Measurements from ENCODE around the gene MZB1. TPM values are rescaled to one million over a fixed set of nuclear protein-coding genes. Genes with fewer than 3 reads are reported as not detected.

The MZB1 gene
- total and polyA plus RNA-seq, 9 donors: 0.22 to 0.95 (median 0.44) TPM

DNA sequence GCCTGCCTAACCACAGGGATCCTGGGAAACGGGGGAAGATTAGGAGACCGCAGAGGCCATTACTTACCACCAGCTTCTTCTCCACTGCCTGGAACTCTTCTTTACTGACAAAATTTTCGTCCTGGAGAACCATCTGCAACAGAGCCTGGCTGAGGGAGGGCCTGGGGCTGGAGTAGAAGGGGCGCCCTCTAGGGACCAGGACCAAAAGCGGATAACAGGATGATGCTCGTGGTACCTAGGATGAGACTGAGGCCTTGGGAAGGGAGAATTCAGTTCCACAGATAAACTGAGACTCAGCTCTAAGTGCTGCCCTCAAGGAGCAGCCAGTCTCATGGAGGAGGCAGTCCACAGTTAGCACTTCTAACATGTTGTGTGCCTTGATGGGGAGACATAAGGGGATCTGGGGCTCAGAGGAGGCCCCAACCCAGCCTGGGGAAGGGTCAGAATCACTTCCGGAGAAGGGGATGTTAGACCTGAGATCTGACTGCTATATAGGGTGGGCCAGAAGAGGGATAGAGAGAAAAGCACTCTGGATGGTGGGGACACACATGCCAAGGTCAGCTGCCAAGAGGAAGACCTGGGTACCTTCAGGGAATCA lies 12.9 kb upstream of the MZB1 start:
- no peak for DNase-seq
- 48% methylated on average over 5 of the region's 7 CpGs for WGBS (ENCODE audit: insufficient coverage)
- H3K27ac ChIP-seq (ENCODE audit: low read length): peak overlapping the region; percentile 97
- no peaks in the 10 kb centered on the region for H3K27me3 ChIP-seq (ENCODE audit: control insufficient read depth, insufficient read depth, low read length)
- H3K4me1 ChIP-seq (ENCODE audit: control insufficient read depth, insufficient read depth, low read length): peaks cover 14% of the 10 kb centered on the region
- H3K36me3 ChIP-seq (ENCODE audit: control insufficient read depth, insufficient read depth, low read length): peaks cover 7% of the 10 kb centered on the region
- H3K9me3 ChIP-seq (replicated peaks; ENCODE audit: control insufficient read depth, low read depth, low read length): no peaks in the 10 kb centered on the region
- H3K4me3 ChIP-seq (ENCODE audit: low read length): no peak overlapping the region

GRCh38 chr5:139401546-139401945 lies 11.8 kb upstream of the MZB1 start:
- Histone ChIP-seq H3K36me3 (ENCODE audit: control insufficient read depth, insufficient read depth, low read length) (peaks cover 7% of the 10 kb centered on the region), H3K4me1 (ENCODE audit: control insufficient read depth, insufficient read depth, low read length) (peaks cover 22% of the 10 kb centered on the region), H3K9me3 (replicated peaks; ENCODE audit: control insufficient read depth, low read depth, low read length) (no peaks in the 10 kb centered on the region), H3K4me3 (ENCODE audit: low read length) (no peak overlapping the region), H3K27ac (ENCODE audit: low read length) (no peak overlapping the region), H3K27me3 (ENCODE audit: control insufficient read depth, insufficient read depth, low read length) (no peaks in the 10 kb centered on the region)
- no peak for DNase-seq
- WGBS (ENCODE audit: insufficient coverage): 88% methylated on average over 5 of the region's 10 CpGs

GRCh38 chr5:139399501-139400121 lies 9.9 kb upstream of the MZB1 start:
- no peak for DNase-seq
- 89% methylated on average over 3 of the region's 6 CpGs for WGBS (ENCODE audit: insufficient coverage)
- H3K4me1 ChIP-seq (ENCODE audit: control insufficient read depth, insufficient read depth, low read length): peaks cover 39% of the 10 kb centered on the region
- peaks cover 12% of the 10 kb centered on the region for H3K27me3 ChIP-seq (ENCODE audit: control insufficient read depth, insufficient read depth, low read length)
- no peak overlapping the region for H3K27ac ChIP-seq (ENCODE audit: low read length)
- no peaks in the 10 kb centered on the region for H3K9me3 ChIP-seq (replicated peaks; ENCODE audit: control insufficient read depth, low read depth, low read length)
- H3K36me3 ChIP-seq (ENCODE audit: control insufficient read depth, insufficient read depth, low read length): peaks cover 7% of the 10 kb centered on the region
- H3K4me3 ChIP-seq (ENCODE audit: low read length): no peak overlapping the region

DNA sequence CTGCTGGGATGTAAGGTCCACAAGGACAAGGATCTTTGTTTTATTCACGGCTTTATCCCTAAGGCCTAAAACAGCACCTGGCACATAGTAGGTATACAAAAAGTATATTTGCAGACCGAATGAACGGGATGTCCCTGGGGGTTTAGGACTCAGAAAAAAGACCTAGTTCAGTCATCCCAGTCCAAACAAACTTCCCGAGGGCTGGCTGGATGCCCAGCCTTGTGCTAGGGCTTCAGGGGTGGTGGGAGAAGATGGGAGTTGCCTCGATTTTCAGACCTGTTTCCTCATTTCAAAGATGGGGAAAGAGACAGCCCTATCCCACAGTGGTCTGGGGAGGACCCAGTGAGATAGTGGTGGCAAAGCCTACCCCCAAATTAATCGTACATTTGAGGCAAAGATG lies 8.2 kb upstream of the MZB1 start:
- H3K9me3 ChIP-seq (replicated peaks; ENCODE audit: control insufficient read depth, low read depth, low read length): no peaks in the 10 kb centered on the region
- no CpG with 5 or more reads among the region's 6 CpGs for WGBS (ENCODE audit: insufficient coverage)
- peaks cover 43% of the 10 kb centered on the region for H3K4me1 ChIP-seq (ENCODE audit: control insufficient read depth, insufficient read depth, low read length)
- peaks cover 29% of the 10 kb centered on the region for H3K27me3 ChIP-seq (ENCODE audit: control insufficient read depth, insufficient read depth, low read length)
- H3K4me3 ChIP-seq (ENCODE audit: low read length): no peak overlapping the region
- no peak overlapping the region for H3K27ac ChIP-seq (ENCODE audit: low read length)
- H3K36me3 ChIP-seq (ENCODE audit: control insufficient read depth, insufficient read depth, low read length): peaks cover 11% of the 10 kb centered on the region
- DNase-seq: no peak

GRCh38 chr5:139396691-139397090 lies 7.0 kb upstream of the MZB1 start:
- DNase-seq: no peak
- Histone ChIP-seq H3K9me3 (replicated peaks; ENCODE audit: control insufficient read depth, low read depth, low read length) (no peaks in the 10 kb centered on the region), H3K27me3 (ENCODE audit: control insufficient read depth, insufficient read depth, low read length) (peaks cover 38% of the 10 kb centered on the region), H3K4me3 (ENCODE audit: low read length) (no peak overlapping the region), H3K36me3 (ENCODE audit: control insufficient read depth, insufficient read depth, low read length) (peaks cover 14% of the 10 kb centered on the region), H3K27ac (ENCODE audit: low read length) (peak overlapping the region; percentile 91), H3K4me1 (ENCODE audit: control insufficient read depth, insufficient read depth, low read length) (peaks cover 50% of the 10 kb centered on the region)
- 89% methylated on average over 3 of the region's 8 CpGs for WGBS (ENCODE audit: insufficient coverage)

GRCh38 chr5:139395844-139396640 lies 6.3 kb upstream of the MZB1 start:
- H3K27me3 ChIP-seq (ENCODE audit: control insufficient read depth, insufficient read depth, low read length): peaks cover 39% of the 10 kb centered on the region
- peaks cover 57% of the 10 kb centered on the region for H3K4me1 ChIP-seq (ENCODE audit: control insufficient read depth, insufficient read depth, low read length)
- peak overlapping the region; percentile 66 for H3K4me3 ChIP-seq (ENCODE audit: low read length)
- no peaks in the 10 kb centered on the region for H3K9me3 ChIP-seq (replicated peaks; ENCODE audit: control insufficient read depth, low read depth, low read length)
- peak overlapping the region; percentile 91 for H3K27ac ChIP-seq (ENCODE audit: low read length)
- peak; percentile 73 for DNase-seq
- WGBS (ENCODE audit: insufficient coverage): 81% methylated on average over 6 of the region's 8 CpGs
- peaks cover 10% of the 10 kb centered on the region for H3K36me3 ChIP-seq (ENCODE audit: control insufficient read depth, insufficient read depth, low read length)

- H3K27me3 ChIP-seq (ENCODE audit: control insufficient read depth, insufficient read depth, low read length): peaks cover 39% of the 10 kb centered on the region
- H3K4me3 ChIP-seq (ENCODE audit: low read length): peak within 1 kb of the TSS; percentile 66
- H3K27ac ChIP-seq (ENCODE audit: low read length): peak within 1 kb of the TSS; percentile 91
- WGBS (ENCODE audit: insufficient coverage): 7% methylated on average over 72 of the region's 76 CpGs
- peaks cover 57% of the 10 kb centered on the region for H3K4me1 ChIP-seq (ENCODE audit: control insufficient read depth, insufficient read depth, low read length)
- peaks cover 15% of the 10 kb centered on the region for H3K36me3 ChIP-seq (ENCODE audit: control insufficient read depth, insufficient read depth, low read length)
- peak; percentile 72 for DNase-seq
- H3K9me3 ChIP-seq (replicated peaks; ENCODE audit: control insufficient read depth, low read depth, low read length): no peaks in the 10 kb centered on the region
These were observed 5.2 kb upstream of the MZB1 start, which contains the start of gene PROB1 for GRCh38 chr5:139394654-139395566. Gene PROB1, minus strand, starts transcription at chr5:139395104. Its CDS starts 23 bp downstream, at chr5:139395081.

GRCh38 chr5:139394123-139394653 lies 4.5 kb upstream of the MZB1 start:
- Histone ChIP-seq H3K4me1 (ENCODE audit: control insufficient read depth, insufficient read depth, low read length) (peaks cover 57% of the 10 kb centered on the region), H3K36me3 (ENCODE audit: control insufficient read depth, insufficient read depth, low read length) (peaks cover 15% of the 10 kb centered on the region), H3K9me3 (replicated peaks; ENCODE audit: control insufficient read depth, low read depth, low read length) (no peaks in the 10 kb centered on the region), H3K27me3 (ENCODE audit: control insufficient read depth, insufficient read depth, low read length) (peaks cover 39% of the 10 kb centered on the region), H3K4me3 (ENCODE audit: low read length) (peak overlapping the region; percentile 66), H3K27ac (ENCODE audit: low read length) (peak overlapping the region; percentile 87)
- DNase-seq: peak; percentile 52
- under 1% methylated on average over 61 of the region's 62 CpGs for WGBS (ENCODE audit: insufficient coverage)

DNA sequence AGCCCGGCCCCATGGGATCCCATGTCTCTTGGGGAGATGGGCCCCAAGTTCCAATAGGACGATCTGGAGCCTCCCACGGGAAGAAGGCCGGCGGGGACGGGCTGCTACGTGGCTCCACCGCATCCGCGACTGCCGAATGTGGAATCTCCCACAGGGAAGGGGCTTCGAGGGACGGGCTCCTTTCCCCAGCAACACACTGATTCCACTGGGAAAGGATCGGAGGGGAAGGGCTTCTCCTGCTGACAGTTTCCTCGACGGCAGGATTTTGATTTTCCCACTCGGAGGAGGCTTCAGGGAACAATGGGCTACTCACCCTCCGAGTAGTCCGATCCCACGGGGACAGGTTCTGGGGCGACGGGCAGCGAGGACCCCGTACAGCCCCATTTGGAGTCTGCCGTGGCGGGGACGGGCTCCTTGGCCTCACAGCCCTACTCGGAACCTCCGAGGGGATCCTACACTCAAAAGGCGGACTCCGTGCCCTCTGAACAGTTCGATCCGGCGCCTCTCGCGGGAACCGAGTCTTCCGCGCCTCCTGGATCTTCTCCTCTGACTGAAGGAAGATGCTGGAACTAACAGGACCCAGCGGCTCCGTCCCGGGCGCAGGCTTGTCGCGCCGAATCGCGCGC lies 3.9 kb upstream of the MZB1 start:
- peak overlapping the region; percentile 47 for H3K27ac ChIP-seq (ENCODE audit: low read length)

More for the DNA sequence above, 3.9 kb upstream of the MZB1 start:
- 4% methylated on average over 40 of the region's 49 CpGs for WGBS (ENCODE audit: insufficient coverage)
- Histone ChIP-seq H3K27me3 (ENCODE audit: control insufficient read depth, insufficient read depth, low read length) (peaks cover 39% of the 10 kb centered on the region), H3K36me3 (ENCODE audit: control insufficient read depth, insufficient read depth, low read length) (peaks cover 15% of the 10 kb centered on the region), H3K9me3 (replicated peaks; ENCODE audit: control insufficient read depth, low read depth, low read length) (no peaks in the 10 kb centered on the region), H3K4me3 (ENCODE audit: low read length) (peak overlapping the region; percentile 66), H3K4me1 (ENCODE audit: control insufficient read depth, insufficient read depth, low read length) (peaks cover 60% of the 10 kb centered on the region)
- DNase-seq: no peak

Measured in muscle of leg (tissue), 11 donors.